Measurements from ENCODE around the gene RNF207.

GRCh38 chr1:6247651-6248050 lies 41.7 kb downstream of the RNF207 start:
- TF ChIP-seq CTCF (conservative IDR thresholded peaks at IDR 0.05; ENCODE audit: low read depth, low read length) (no peak), EZH2phosphoT487 (IDR thresholded peaks at IDR 0.05; ENCODE audit: borderline replicate concordance, low read length) (no peak)

All from PC-3 (cell line).